SK-N-SH (cell line): Measurements from ENCODE around the gene CEP112. TPM values are rescaled to one million over a fixed set of nuclear protein-coding genes. Genes with fewer than 3 reads are reported as not detected.

Experiments used
- CTCF ChIA-PET: fragments of 300-600, 350-600 bp; formaldehyde crosslinking; extraction: SDS; loops from one replicate; lab custom pipeline; 2021; lab: Yijun Ruan, JAX
- POLR2A ChIA-PET: fragments of 350-600 bp; sonication (Branson Sonifier 250); formaldehyde crosslinking; extraction: SDS; loops from one replicate; lab custom pipeline; 2020; ENCODE audit warnings: antibody characterized with exemption, inconsistent platforms; lab: Yijun Ruan, JAX
- DNase-seq: peaks from one replicate; pipeline ENCODE4 v3.0.0; 2012
- H2AFZ ChIP-seq: fragments of 200-600 bp; sonication (generic); 2 replicates; pipeline ENCODE4 v1.8.1; 2016; ENCODE audit warnings: antibody characterized with exemption, mild to moderate bottlenecking, low read depth
- H3F3A ChIP-seq: fragments of 200-600 bp; sonication (generic); replicated peaks from 2 replicates; pipeline ENCODE3; 2016; ENCODE audit warnings: antibody characterized with exemption, mild to moderate bottlenecking; ENCODE audit not compliant: insufficient read depth
- H3K27ac ChIP-seq, 2 experiments: fragments of 200-500 bp in 1 of 2; fragments of 200-600 bp in 1 of 2; sonication (Bioruptor generic) in 1 of 2; sonication (generic), shearing (Covaris generic) in 1 of 2; 2 replicates each; pipeline versions ENCODE4 v1.5.1 to v1.6.1; 2014 to 2016; ENCODE audit warnings: low read depth in 2 of 2, inconsistent platforms in 1 of 2, low read length in 1 of 2, mild to moderate bottlenecking in 1 of 2, mixed read lengths in 1 of 2
- H3K27me3 ChIP-seq: fragments of 200-600 bp; sonication (generic), shearing (Covaris generic); 2 replicates; pipeline ENCODE4 v1.6.1; 2016; ENCODE audit warnings: mixed run types; ENCODE audit not compliant: insufficient read depth
- H3K36me3 ChIP-seq, 2 experiments: fragments of 200-500 bp in 1 of 2; fragments of 200-600 bp in 1 of 2; sonication (Bioruptor generic) in 1 of 2; sonication (generic) in 1 of 2; replicated peaks in 1 of 2; 2 replicates each; pipeline versions ENCODE3 to v1.5.1; 2014 to 2016; ENCODE audit warnings: low read length in 1 of 2, mild to moderate bottlenecking in 1 of 2; ENCODE audit not compliant: insufficient read depth in 2 of 2, control insufficient read depth in 1 of 2
- H3K4me1 ChIP-seq, 2 experiments: fragments of 200-500 bp in 1 of 2; fragments of 200-600 bp in 1 of 2; sonication (Bioruptor generic) in 1 of 2; sonication (generic), shearing (Covaris generic) in 1 of 2; 2 replicates each; pipeline versions ENCODE4 v1.5.1 to v1.6.1; 2014 to 2016; ENCODE audit warnings: low read depth in 1 of 2, low read length in 1 of 2, mixed run types in 1 of 2; ENCODE audit not compliant: insufficient read depth in 2 of 2, control insufficient read depth in 1 of 2
- H3K4me2 ChIP-seq: fragments of 200-600 bp; sonication (generic), shearing (Covaris generic); 2 replicates; pipeline ENCODE4 v1.6.1; 2017; ENCODE audit warnings: mixed run types
- H3K4me3 ChIP-seq, 2 experiments: fragments of 200-500 bp in 1 of 2; fragments of 200-600 bp in 1 of 2; sonication (Bioruptor generic) in 1 of 2; sonication (generic), shearing (Covaris generic) in 1 of 2; 2 replicates each; pipeline versions ENCODE4 v1.5.1 to v1.8.1; 2014 to 2016; ENCODE audit warnings: low read depth in 2 of 2, inconsistent platforms in 1 of 2, low read length in 1 of 2, mild to moderate bottlenecking in 1 of 2, mixed read lengths in 1 of 2, moderate library complexity in 1 of 2
- H3K79me2 ChIP-seq: fragments of 200-600 bp; sonication (generic); 2 replicates; pipeline ENCODE4 v1.8.1; 2017; ENCODE audit warnings: mild to moderate bottlenecking; ENCODE audit not compliant: insufficient read depth
- H3K9ac ChIP-seq: fragments of 200-600 bp; sonication (generic); 2 replicates; pipeline ENCODE4 v1.6.1; 2017; ENCODE audit warnings: mixed run types
- H3K9me2 ChIP-seq: fragments of 200-600 bp; sonication (generic); 2 replicates; pipeline ENCODE4 v1.6.1; 2017; ENCODE audit warnings: mixed run types
- H3K9me3 ChIP-seq: fragments of 200-600 bp; sonication (generic); 2 replicates; pipeline ENCODE4 v1.6.1; 2017; ENCODE audit warnings: mixed run types, mild to moderate bottlenecking, moderate library complexity
- H4K20me1 ChIP-seq: fragments of 200-600 bp; sonication (generic); 2 replicates; pipeline ENCODE4 v1.6.1; 2017; ENCODE audit warnings: mild to moderate bottlenecking, mixed run types; ENCODE audit not compliant: insufficient read depth
- CHD2 ChIP-seq: fragments of 150-350 bp; IDR thresholded peaks from 2 replicates; pipeline ENCODE4 v1.6.1; 2018; ENCODE audit warnings: low read length; ENCODE audit not compliant: partially characterized antibody
- EP300 ChIP-seq, 2 experiments: IDR thresholded peaks; 2 replicates each; pipeline versions ENCODE4 v1.4.0 to v1.6.1; 2012; ENCODE audit warnings: borderline replicate concordance in 1 of 2, low read depth in 1 of 2, low read length in 1 of 2
- EZH2phosphoT487 ChIP-seq: fragments of 200-600 bp; sonication (generic); IDR thresholded peaks from 2 replicates; pipeline ENCODE4 v1.6.1; 2017; ENCODE audit warnings: low read depth, mixed run types, mild to moderate bottlenecking, antibody characterized with exemption, moderate library complexity, borderline replicate concordance
- FOSL2 ChIP-seq: IDR thresholded peaks from 2 replicates; pipeline ENCODE4 v1.4.0; 2012; ENCODE audit warnings: low read depth, mild to moderate bottlenecking, moderate library complexity, borderline replicate concordance
- FOXJ3 ChIP-seq: sonication (generic); formaldehyde crosslinking; IDR thresholded peaks from 2 replicates; pipeline ENCODE4 v1.5.1; 2020; ENCODE audit warnings: mild to moderate bottlenecking, missing genetic modification reagents
- GABPA ChIP-seq: IDR thresholded peaks from 2 replicates; pipeline ENCODE4 v1.4.0; 2012; ENCODE audit warnings: low read depth, mild to moderate bottlenecking
- GATA2 ChIP-seq: sonication (generic); formaldehyde crosslinking; IDR thresholded peaks from 2 replicates; pipeline ENCODE4 v1.5.0; 2020; ENCODE audit warnings: mild to moderate bottlenecking, missing genetic modification reagents
- JUND ChIP-seq: IDR thresholded peaks from 2 replicates; pipeline ENCODE4 v1.4.0; 2012
- NRF1 ChIP-seq: IDR thresholded peaks from 2 replicates; pipeline ENCODE4 v1.6.1; 2012; ENCODE audit warnings: low read depth, mild to moderate bottlenecking, low read length
- RCOR1 ChIP-seq: fragments of 150-350 bp; IDR thresholded peaks from 2 replicates; pipeline ENCODE4 v1.6.1; 2017; ENCODE audit warnings: antibody characterized with exemption, low read length
- SIN3A ChIP-seq: IDR thresholded peaks from 2 replicates; pipeline ENCODE4 v1.6.1; 2012; ENCODE audit warnings: low read depth, mild to moderate bottlenecking, low read length, moderate library complexity, borderline replicate concordance
- SMC3 ChIP-seq: IDR thresholded peaks from 2 replicates; pipeline ENCODE4 v1.6.1; 2012; ENCODE audit warnings: low read depth, low read length, improper control_type of control experiment
- TAF1 ChIP-seq: IDR thresholded peaks from 2 replicates; pipeline ENCODE4 v1.6.1; 2012; ENCODE audit warnings: low read depth, mild to moderate bottlenecking, low read length, moderate library complexity, borderline replicate concordance
- TCF12 ChIP-seq: IDR thresholded peaks from 2 replicates; pipeline ENCODE4 v1.4.0; 2012
- USF1 ChIP-seq: IDR thresholded peaks from 2 replicates; pipeline ENCODE4 v1.4.0; 2012; ENCODE audit warnings: low read depth, borderline replicate concordance
- YY1 ChIP-seq: IDR thresholded peaks from 2 replicates; pipeline ENCODE4 v1.4.0; 2012; ENCODE audit warnings: low read depth, mild to moderate bottlenecking
- WGBS: methylation state at CpG from one replicate; pipeline ENCODE4 v1.1.6; 2017; ENCODE audit warnings: low lambda C conversion rate; 5-methylcytosine and 5-hydroxymethylcytosine counted together
- polyA plus RNA-seq, 3 experiments: library from polyadenylated mRNA; depleted of rRNA; stranded (reverse); fragments of >200 nt; gene quantifications; 2 replicates each; pipeline ENCODE4 v1.2.3, GENCODE V29; 2012

The CEP112 gene
- polyA plus RNA-seq, 1 of the 3 experiments (the other 2 are of a cell fraction), result 7.9 TPM

GRCh38 chr17:66129759-66130158, 62.2 kb downstream of the CEP112 start:
- H4K20me1 ChIP-seq, result no peaks in the 10 kb centered on the region
- no peak overlapping the region for H2AFZ ChIP-seq
- DNase-seq, result no peak
- TF ChIP-seq SMC3, result no peak
- TF ChIP-seq CHD2, result no peak
- no peak for TF ChIP-seq TAF1
- no peak for TF ChIP-seq TCF12
- TF ChIP-seq NRF1, result no peak
- no peak for TF ChIP-seq EP300 (IDR thresholded peaks at IDR 0.05; ENCODE audit: borderline replicate concordance in 1 of 2, low read depth in 1 of 2, low read length in 1 of 2)
- TF ChIP-seq JUND, result no peak
- TF ChIP-seq RCOR1, result no peak
- TF ChIP-seq GABPA, result no peak
- no peak for TF ChIP-seq GATA2 (CRISPR knock-in tag)
- TF ChIP-seq FOXJ3 (CRISPR knock-in tag), result no peak
- TF ChIP-seq FOSL2, result no peak
- TF ChIP-seq, all 33 proteins: peak for 0
- Histone ChIP-seq H3K27ac (no peak overlapping the region), H3K4me3 (no peak overlapping the region), H3K9ac (no peak overlapping the region), H3K79me2 (no peaks in the 10 kb centered on the region), H3K36me3 (peaks cover 0 to 3% of the 10 kb centered on the region in 2 experiments), H3K27me3 (no peaks in the 10 kb centered on the region), H3F3A (no peaks in the 10 kb centered on the region), H3K4me1 (no peaks in the 10 kb centered on the region), H3K9me2 (no peaks in the 10 kb centered on the region), H3K4me2 (no peak overlapping the region), H3K9me3 (no peaks in the 10 kb centered on the region)
- ChIA-PET CTCF (interaction anchor here (0.6 to 1.2 kb wide), 3 partner anchors 17 to 869 kb away, joined by 3 to 4 read pairs (median 3); no protein-coding TSS in a partner anchor), POLR2A (no interaction called here)
- 90% methylated on average over 4 of the region's 4 CpGs for WGBS

- peaks cover 3 to 14% of the 10 kb centered on the region in 2 experiments for H3K36me3 ChIP-seq
- H3K4me3 ChIP-seq, result no peak overlapping the region
- CTCF ChIA-PET, result interaction anchor here (0.7 to 1.8 kb wide), 5 partner anchors 10 to 270 kb away, joined by 3 to 4 read pairs (median 3); no protein-coding TSS in a partner anchor
- no peak for TF ChIP-seq USF1
- no peak for TF ChIP-seq NRF1
- no peak for TF ChIP-seq SIN3A
- TF ChIP-seq FOXJ3 (CRISPR knock-in tag), result no peak
- no peak for TF ChIP-seq EZH2phosphoT487
- TF ChIP-seq GATA2 (CRISPR knock-in tag), result no peak
- no peak for TF ChIP-seq SMC3
- TF ChIP-seq YY1, result no peak
- TF ChIP-seq JUND, result no peak
- TF ChIP-seq, all 33 proteins: peak for 0
- no peaks in the 10 kb centered on the region for H3K9me2 ChIP-seq
- POLR2A ChIA-PET, result no interaction called here
- no peak for DNase-seq
- H2AFZ ChIP-seq, result no peak overlapping the region
- H3K27me3 ChIP-seq, result no peaks in the 10 kb centered on the region
- H3F3A ChIP-seq, result no peaks in the 10 kb centered on the region
- WGBS, result 93% methylated on average over 5 of the region's 5 CpGs
- H3K4me1 ChIP-seq, result no peaks in the 10 kb centered on the region; a peak in 1 of 4 replicates
- no peak overlapping the region for H3K9ac ChIP-seq
- no peak overlapping the region for H3K27ac ChIP-seq
- no peak overlapping the region for H3K4me2 ChIP-seq
- H4K20me1 ChIP-seq, result no peaks in the 10 kb centered on the region
- H3K79me2 ChIP-seq, result no peaks in the 10 kb centered on the region
- H3K9me3 ChIP-seq, result no peaks in the 10 kb centered on the region
Measured at GRCh38 chr17:66126231-66126630, 65.7 kb downstream of the CEP112 start.
